Measurements from ENCODE around the gene POMT2. TPM values are rescaled to one million over a fixed set of nuclear protein-coding genes. Genes with fewer than 3 reads are reported as not detected.
"Not testable (repeated sequence)": the region's sequence is repeated elsewhere in the genome, so short reads cannot be mapped to it uniquely, and the experiment has no call there.

POMT2 gene
- polyA plus RNA-seq, 3 donors from 2014 or later = 0.36 to 3.1 (median 1.0) TPM

DNA sequence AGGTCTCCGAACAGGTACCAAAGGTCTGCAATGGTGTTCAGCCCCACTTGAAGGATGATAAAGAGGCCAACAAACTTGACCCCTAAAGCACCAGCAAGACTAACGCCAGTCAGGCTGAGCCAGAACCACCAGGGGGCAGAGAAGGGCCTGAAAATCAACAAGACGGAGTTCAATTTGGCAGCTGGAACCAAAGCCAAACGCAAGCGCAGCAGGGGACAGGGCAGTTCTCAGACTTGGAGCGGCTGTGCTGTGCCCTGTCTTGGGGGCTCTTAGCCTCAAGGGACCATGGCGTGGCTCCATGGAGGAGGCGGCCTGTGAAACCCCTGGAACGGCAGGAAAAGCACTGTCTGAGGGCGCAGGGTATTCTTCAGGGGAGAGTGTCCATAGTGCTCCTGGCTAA, 19.6 kb downstream of the POMT2 start:
- peak in 2 of 3 donors; percentile 9 to 25 for DNase-seq
- Mint-ChIP-seq H3K4me1 (no peaks in the 10 kb centered on the region), H3K36me3 (peaks cover 11 to 17% (median 16%) of the 10 kb centered on the region in 3 donors), H3K27ac (no peak overlapping the region), H3K4me3 (no peak overlapping the region), H3K27me3 (ENCODE audit: low read depth in 3 of 3) (no peaks in the 10 kb centered on the region), H3K9me3 (no peaks in the 10 kb centered on the region)

DNA sequence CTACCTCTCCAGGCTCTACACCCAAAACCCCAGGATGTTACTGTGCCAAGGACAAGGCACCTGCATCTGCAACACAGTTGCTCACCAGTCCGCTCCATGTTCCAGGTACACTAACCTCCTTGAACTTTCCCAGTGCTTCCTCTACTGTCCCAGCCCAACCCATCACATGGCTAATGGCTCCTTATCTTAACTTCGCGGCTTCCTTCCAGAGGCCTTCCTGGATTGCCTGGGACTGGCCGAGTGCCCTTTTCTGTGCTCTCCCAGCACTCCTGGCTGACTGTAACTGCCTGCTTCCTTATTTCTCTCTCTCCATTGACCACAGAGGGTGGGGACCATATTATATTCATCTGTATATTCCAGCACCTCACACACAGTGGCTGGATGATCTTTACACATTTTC, 20.9 kb downstream of the POMT2 start:
- no peak for DNase-seq
- no peaks in the 10 kb centered on the region for H3K9me3 Mint-ChIP-seq
- peaks cover 11 to 16% (median 15%) of the 10 kb centered on the region in 3 donors for H3K36me3 Mint-ChIP-seq
- no peak overlapping the region for H3K27ac Mint-ChIP-seq
- H3K4me1 Mint-ChIP-seq = no peaks in the 10 kb centered on the region
- peaks cover 0 to 3% (median 0%) of the 10 kb centered on the region in 3 donors for H3K27me3 Mint-ChIP-seq (ENCODE audit: low read depth in 3 of 3)
- no peak overlapping the region for H3K4me3 Mint-ChIP-seq

DNA sequence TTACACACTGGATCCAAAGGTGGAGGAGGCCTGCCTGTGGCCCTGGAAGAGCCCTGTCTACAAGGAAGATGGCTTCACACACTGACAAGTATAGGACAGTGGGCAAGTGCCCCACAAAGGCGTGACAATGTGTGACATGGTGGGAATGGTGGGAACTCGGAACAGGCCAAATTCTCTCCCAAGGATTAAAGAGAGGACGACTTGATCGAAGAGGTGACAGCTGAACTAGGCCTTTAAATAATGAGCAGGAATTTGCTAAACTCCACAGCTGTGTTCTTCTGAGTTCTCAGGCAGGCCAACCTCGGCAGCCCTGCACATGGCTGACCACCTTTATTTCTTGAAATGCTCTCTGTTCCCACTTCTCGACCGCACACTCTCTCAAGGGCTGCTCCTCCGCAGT, 23.8 kb downstream of the POMT2 start:
- H3K27ac Mint-ChIP-seq = no peak overlapping the region
- H3K36me3 Mint-ChIP-seq = peaks cover 7 to 18% (median 14%) of the 10 kb centered on the region in 3 donors
- no peak overlapping the region for H3K4me3 Mint-ChIP-seq
- no peaks in the 10 kb centered on the region for H3K4me1 Mint-ChIP-seq
- no peak for DNase-seq
- peaks cover 0 to 3% (median 0%) of the 10 kb centered on the region in 3 donors for H3K27me3 Mint-ChIP-seq (ENCODE audit: low read depth in 3 of 3)
- H3K9me3 Mint-ChIP-seq = no peaks in the 10 kb centered on the region

DNA sequence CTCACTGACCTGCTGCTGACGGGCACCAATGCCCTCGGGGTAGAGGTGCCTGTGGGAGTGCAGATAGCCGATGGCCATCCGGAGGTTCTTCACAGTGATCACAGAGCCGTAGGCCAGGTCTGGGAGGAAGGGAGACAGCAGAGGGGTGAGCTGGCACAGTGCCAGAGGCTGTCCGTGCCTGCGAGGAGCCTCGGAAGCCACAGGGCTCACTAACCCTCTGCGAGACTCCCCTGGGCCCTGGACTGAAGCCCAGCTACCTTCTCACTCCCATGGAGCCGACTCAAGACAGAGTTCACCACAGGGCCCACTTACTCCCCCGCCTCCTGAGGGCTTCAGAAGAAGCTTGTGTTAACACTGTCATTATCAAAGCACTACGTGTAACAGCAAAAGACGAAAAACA, 24.5 kb downstream of the POMT2 start:
- no peak for DNase-seq
- peaks cover 7 to 18% (median 14%) of the 10 kb centered on the region in 3 donors for H3K36me3 Mint-ChIP-seq
- H3K9me3 Mint-ChIP-seq = no peaks in the 10 kb centered on the region
- no peak overlapping the region for H3K27ac Mint-ChIP-seq
- H3K4me3 Mint-ChIP-seq = no peak overlapping the region
- no peaks in the 10 kb centered on the region for H3K4me1 Mint-ChIP-seq
- H3K27me3 Mint-ChIP-seq (ENCODE audit: low read depth in 3 of 3) = peaks cover 0 to 3% (median 0%) of the 10 kb centered on the region in 3 donors

DNA sequence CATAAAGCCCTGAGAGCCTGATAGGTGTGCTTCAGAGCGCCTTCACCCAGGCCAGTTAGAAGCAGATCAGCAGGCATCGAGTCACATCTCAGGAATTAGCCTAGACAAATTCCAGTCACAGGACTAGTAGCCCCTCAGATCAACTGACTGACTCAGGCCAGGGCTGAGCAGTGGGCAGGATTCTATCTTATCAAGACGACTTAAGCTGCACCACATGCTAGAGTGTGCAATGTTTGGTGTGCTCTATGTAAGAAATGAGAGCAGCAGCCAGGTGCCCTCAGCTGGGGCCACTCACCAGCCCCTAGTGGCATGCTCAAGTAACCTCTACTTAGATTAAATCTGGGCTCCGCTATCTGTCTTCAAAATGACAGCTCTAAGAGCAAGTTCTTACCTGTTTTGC, 30.0 kb downstream of the POMT2 start:
- Mint-ChIP-seq H3K27me3 (ENCODE audit: low read depth in 3 of 3) (peaks cover 0 to 2% (median 0%) of the 10 kb centered on the region in 3 donors), H3K9me3 (no peaks in the 10 kb centered on the region), H3K4me1 (no peaks in the 10 kb centered on the region), H3K4me3 (no peak overlapping the region), H3K36me3 (peaks cover 3 to 26% (median 14%) of the 10 kb centered on the region in 3 donors), H3K27ac (no peak overlapping the region)
- DNase-seq = no peak

DNA sequence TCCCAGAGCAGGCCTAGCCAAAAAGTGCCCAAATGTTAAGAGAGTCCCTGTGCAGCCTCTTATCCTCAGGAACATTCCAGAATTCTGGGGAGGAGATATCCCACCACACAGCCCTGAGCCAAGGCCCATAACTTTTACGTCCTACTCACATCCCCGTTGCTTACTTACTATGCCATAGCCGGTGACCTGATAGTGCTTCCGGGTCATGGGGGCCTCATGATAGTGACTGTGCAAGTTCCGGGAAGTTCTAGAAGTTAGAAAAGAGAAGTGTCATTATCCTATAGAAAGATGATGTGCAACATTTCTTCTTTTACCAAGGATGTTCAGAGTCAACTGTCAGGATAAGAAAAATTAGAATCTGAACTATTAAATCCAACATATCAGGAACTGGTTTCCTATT, 34.1 kb downstream of the POMT2 start:
- no peak overlapping the region for H3K27ac Mint-ChIP-seq
- no peaks in the 10 kb centered on the region for H3K4me1 Mint-ChIP-seq
- no peaks in the 10 kb centered on the region for H3K9me3 Mint-ChIP-seq
- peaks cover 12 to 36% (median 27%) of the 10 kb centered on the region in 3 donors for H3K36me3 Mint-ChIP-seq
- no peak for DNase-seq
- H3K4me3 Mint-ChIP-seq = no peak overlapping the region
- no peaks in the 10 kb centered on the region for H3K27me3 Mint-ChIP-seq (ENCODE audit: low read depth in 3 of 3)

DNA sequence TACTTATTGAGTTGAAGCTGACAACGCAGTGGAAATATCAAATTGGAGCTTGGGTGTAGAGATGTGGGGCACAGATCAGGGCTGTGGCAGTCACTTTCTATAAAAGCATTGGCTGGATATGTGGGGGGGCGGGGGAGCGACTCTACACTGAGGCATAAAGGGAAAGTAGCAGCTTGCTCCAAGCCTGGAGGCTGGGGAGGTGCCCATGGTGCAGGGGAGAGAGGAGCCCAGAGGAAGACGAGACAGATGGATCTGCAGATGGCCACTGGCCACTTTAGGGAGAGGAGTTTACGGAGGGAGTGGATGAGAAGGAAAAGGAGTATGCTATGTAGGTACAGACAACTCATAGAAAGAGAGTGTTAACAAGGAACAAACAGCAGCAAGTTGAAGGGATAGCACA, 36.2 kb downstream of the POMT2 start:
- no peaks in the 10 kb centered on the region for H3K4me1 Mint-ChIP-seq
- peaks cover 12 to 36% (median 21%) of the 10 kb centered on the region in 3 donors for H3K36me3 Mint-ChIP-seq
- no peaks in the 10 kb centered on the region for H3K9me3 Mint-ChIP-seq
- H3K4me3 Mint-ChIP-seq = no peak overlapping the region
- no peak for DNase-seq
- no peak overlapping the region for H3K27ac Mint-ChIP-seq
- H3K27me3 Mint-ChIP-seq (ENCODE audit: low read depth in 3 of 3) = no peaks in the 10 kb centered on the region

DNA sequence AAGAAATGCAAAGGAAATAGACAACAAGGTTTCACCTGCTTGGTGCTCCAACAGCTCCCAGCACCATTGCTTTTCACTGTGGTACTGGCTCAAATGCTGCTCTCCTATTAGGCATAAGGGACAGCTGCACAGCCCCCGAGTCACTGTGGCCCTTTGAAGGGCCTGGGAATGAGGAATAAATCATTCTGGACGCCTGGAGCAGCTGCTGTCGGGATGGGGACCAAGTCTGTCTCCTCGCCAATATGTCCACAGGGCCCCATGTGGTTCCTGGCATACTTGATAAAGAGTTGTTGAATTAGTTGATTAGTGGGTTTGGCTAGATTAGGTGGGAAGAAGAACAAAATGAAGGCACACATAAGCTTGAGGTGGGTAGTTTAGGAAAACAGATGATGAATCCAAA, 36.6 kb downstream of the POMT2 start:
- H3K36me3 Mint-ChIP-seq = peaks cover 12 to 38% (median 21%) of the 10 kb centered on the region in 3 donors
- no peak overlapping the region for H3K4me3 Mint-ChIP-seq
- DNase-seq = no peak
- H3K27ac Mint-ChIP-seq = no peak overlapping the region
- no peaks in the 10 kb centered on the region for H3K4me1 Mint-ChIP-seq
- H3K27me3 Mint-ChIP-seq (ENCODE audit: low read depth in 3 of 3) = no peaks in the 10 kb centered on the region
- no peaks in the 10 kb centered on the region for H3K9me3 Mint-ChIP-seq

DNA sequence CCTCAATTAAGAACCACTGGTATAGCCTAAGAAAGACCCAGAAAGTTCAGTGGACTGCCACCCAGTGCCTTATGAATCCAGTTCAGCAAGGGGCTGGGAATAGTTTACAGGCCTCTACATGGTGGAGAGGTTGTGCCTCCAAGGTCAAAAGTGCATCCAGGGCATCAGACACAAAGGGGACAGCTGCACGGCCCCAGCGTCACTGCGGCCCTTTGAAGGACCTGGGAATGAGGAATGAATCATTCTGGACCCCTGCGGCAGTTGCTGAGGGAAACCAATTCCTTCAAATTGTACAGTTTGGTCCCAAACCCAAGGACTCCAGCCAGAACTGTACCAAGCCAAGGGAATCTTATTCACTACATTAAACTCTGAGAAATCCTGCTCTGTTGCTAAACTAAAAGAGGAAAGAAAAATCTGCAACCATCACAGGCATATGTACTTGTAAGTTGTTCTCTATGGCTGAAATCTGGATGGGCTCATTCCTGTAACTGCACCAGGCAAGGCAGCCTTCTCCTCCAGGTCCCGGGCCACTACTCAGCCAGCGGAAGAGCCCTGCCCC, 38.8 kb downstream of the POMT2 start:
- Mint-ChIP-seq H3K9me3 (no peaks in the 10 kb centered on the region), H3K27me3 (ENCODE audit: low read depth in 3 of 3) (no peaks in the 10 kb centered on the region), H3K36me3 (peaks cover 12 to 34% (median 21%) of the 10 kb centered on the region in 3 donors), H3K4me3 (no peak overlapping the region), H3K4me1 (no peaks in the 10 kb centered on the region), H3K27ac (no peak overlapping the region)
- DNase-seq = no peak

DNA sequence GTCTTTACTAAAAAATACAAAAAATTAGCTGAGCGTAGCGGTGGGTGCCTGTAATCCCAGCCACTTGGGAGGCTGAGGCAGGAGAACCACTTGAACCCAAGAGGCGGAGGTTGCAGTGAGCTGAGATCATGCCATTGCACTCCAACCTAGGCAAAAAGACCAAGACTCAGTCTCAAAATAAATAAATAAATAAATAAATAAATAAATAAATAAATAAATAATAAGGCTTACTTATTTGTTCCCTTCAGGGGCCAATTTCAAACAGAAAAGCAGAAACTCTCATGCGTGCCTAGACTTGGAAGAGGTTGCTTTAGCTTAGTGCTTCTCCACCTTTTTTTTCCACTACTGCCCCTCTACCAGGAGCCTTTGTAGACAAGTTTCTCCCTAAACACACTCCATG, 39.8 kb downstream of the POMT2 start:
- H3K27me3 Mint-ChIP-seq (ENCODE audit: low read depth in 3 of 3); DNase-seq; H3K9me3 Mint-ChIP-seq; H3K4me1 Mint-ChIP-seq; H3K4me3 Mint-ChIP-seq; H3K27ac Mint-ChIP-seq: not testable (repeated sequence)
- H3K36me3 Mint-ChIP-seq = peaks cover 11 to 24% (median 15%) of the 10 kb centered on the region in 3 donors

DNA sequence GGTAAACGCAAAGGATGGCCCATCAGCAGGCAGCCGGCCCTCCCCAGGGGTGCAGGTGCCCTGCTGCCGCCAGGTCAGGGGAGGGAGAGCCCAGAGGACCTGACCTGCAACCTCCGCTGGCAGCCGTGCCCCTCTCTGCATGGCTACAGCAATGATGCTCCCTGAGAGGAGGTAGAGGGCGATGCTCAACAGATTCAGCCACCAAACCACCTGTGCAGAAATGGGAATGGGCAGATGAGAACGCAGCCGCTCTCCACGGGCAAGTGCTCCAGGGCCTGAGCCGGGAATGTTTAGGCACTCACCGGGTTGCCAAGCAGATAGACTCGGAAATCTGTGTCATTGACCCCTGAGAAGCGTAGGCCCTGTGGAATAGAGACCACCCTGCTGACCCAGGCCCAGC, 41.0 kb downstream of the POMT2 start:
- no peak for DNase-seq
- H3K4me1 Mint-ChIP-seq = no peaks in the 10 kb centered on the region
- H3K27me3 Mint-ChIP-seq (ENCODE audit: low read depth in 3 of 3) = no peaks in the 10 kb centered on the region
- no peak overlapping the region for H3K27ac Mint-ChIP-seq
- H3K36me3 Mint-ChIP-seq = peaks cover 0 to 12% (median 8%) of the 10 kb centered on the region in 3 donors
- no peaks in the 10 kb centered on the region for H3K9me3 Mint-ChIP-seq
- no peak overlapping the region for H3K4me3 Mint-ChIP-seq

DNA sequence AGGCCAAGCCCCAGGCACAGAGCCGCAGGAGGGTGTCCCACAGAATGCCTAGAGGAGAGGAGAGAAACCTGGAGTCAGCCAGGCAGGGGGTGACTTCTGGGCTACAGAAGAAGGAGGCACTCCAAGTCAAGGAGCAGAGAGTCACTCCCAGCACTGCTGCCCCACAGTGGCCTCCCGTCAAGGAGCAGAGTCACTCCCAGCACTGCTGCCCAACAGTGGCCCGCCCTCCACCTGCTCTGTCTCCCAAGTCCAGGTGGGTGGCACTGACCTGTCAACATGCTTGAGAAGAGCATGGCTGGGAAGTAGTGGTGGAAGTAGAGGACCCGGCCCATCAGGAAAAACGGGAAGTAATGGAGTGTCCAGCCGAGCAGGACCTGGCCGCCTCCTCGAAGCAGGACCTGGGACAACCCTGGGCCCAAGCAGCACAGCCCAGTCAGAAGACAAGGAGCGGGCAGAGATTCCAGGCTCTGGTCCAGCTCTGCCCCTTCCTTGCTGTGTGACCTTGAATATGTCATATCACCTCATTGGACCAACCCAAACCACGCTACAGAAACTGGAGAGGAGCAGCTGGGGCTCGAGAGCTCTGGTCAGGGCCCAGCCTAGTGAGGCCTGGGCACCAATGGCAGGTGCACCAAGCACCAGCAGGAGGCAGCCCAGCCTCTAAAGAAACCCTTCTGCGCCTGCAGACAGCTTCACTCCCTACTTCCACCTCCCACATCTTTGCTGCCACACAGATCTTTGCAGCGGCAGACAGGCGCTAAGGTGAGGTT, 42.0 kb downstream of the POMT2 start:
- Mint-ChIP-seq H3K9me3 (no peaks in the 10 kb centered on the region), H3K4me1 (no peaks in the 10 kb centered on the region), H3K4me3 (no peak overlapping the region), H3K27ac (no peak overlapping the region), H3K36me3 (peaks cover 0 to 5% (median 2%) of the 10 kb centered on the region in 3 donors), H3K27me3 (ENCODE audit: low read depth in 3 of 3) (no peaks in the 10 kb centered on the region)
- no peak for DNase-seq

DNA sequence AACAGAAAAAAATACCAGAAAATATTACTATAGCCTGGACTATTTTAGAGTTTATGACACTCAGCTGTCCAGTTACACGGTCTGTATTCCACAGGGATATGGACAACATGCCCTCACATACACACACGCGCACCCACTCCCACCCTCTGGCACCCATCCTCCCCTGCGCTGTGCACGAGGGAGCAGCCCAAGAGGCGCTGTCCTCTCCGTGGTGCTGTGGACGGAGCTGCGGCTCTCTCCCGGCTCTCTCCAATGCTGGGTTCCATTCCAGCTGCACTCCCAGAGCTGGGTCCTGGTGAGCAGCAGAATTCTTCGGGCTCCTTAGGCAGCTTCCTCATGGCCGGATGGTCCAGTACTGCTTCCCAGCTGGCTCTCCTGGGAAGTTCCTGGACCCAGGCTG, 43.7 kb downstream of the POMT2 start:
- Mint-ChIP-seq H3K4me3 (no peak overlapping the region), H3K27ac (no peak overlapping the region), H3K4me1 (no peaks in the 10 kb centered on the region), H3K27me3 (ENCODE audit: low read depth in 3 of 3) (peaks cover 1 to 2% (median 2%) of the 10 kb centered on the region in 3 donors), H3K9me3 (peaks cover 0 to 3% (median 0%) of the 10 kb centered on the region in 6 donors), H3K36me3 (peaks cover 0 to 3% (median 0%) of the 10 kb centered on the region in 3 donors)
- DNase-seq = no peak

DNA sequence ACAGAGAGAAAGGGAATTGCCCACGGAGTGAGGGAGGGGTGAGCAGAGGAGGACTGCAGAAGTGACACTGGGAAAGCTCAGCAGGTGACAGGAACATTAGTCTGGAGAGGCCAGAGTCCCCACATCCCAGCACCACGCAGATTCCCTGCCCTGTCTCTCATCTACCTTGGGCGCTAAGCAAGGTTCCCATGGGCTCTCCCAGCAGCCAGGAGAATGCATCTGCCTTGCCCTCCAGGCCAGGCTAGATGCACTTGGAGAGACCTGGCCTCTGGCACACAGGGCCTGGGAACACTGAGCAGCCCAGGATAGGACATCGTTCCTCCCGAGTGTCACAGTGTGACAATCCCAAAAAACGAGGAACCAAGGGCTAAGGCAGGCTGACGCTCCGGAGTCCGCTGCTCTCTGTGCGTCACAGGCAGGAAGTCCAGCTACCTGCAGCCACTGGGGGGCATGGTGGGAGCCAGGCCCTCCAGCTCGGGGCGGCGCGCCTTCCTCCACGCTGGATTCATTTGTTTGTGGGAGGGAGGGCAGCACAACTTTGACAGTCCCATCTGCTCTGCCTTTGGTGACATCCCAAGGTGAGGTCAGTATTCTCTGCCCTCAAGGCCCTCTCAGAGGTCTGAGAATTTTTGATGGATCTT, 44.3 kb downstream of the POMT2 start:
- H3K36me3 Mint-ChIP-seq = peaks cover 0 to 3% (median 0%) of the 10 kb centered on the region in 3 donors
- H3K27me3 Mint-ChIP-seq (ENCODE audit: low read depth in 3 of 3) = peaks cover 2 to 4% (median 3%) of the 10 kb centered on the region in 3 donors
- no peak for DNase-seq
- H3K27ac Mint-ChIP-seq = peak overlapping the region in 1 of 6 donors; percentile 35
- H3K9me3 Mint-ChIP-seq = peaks cover 0 to 3% (median 0%) of the 10 kb centered on the region in 6 donors
- no peak overlapping the region for H3K4me3 Mint-ChIP-seq
- no peaks in the 10 kb centered on the region for H3K4me1 Mint-ChIP-seq

Data from immature natural killer cell (primary cell).